GM08714 (cell line): ENCODE measurements around the gene AKT1.
A peak's percentile ranks its signal among the peaks of the same experiment; 100 is the strongest.

Experiments used
- H3K4me3 ChIP-seq: fragments of 200-500 bp; sonication (Bioruptor generic); 2 replicates; pipeline ENCODE4 v1.5.1; 2014; ENCODE audit warnings: mild to moderate bottlenecking, low read length, inconsistent platforms
- ZNF274 ChIP-seq: IDR thresholded peaks from 2 replicates; pipeline ENCODE4 v1.6.1; 2012; ENCODE audit warnings: mild to moderate bottlenecking, low read depth, low read length

AKT1 gene

GRCh38 chr14:104799244-104800014 lies 3.9 kb upstream of the AKT1 start:
- no peak overlapping the region for H3K4me3 ChIP-seq
- TF ChIP-seq ZNF274: no peak

GRCh38 chr14:104798300-104799243 lies 3.0 kb upstream of the AKT1 start:
- no peak for TF ChIP-seq ZNF274
- no peak overlapping the region for H3K4me3 ChIP-seq

- TF ChIP-seq ZNF274: no peak
- H3K4me3 ChIP-seq: no peak overlapping the region
Observed at GRCh38 chr14:104797115-104798044, 1.8 kb upstream of the AKT1 start.

- no peak for TF ChIP-seq ZNF274
- no peak overlapping the region for H3K4me3 ChIP-seq
Observed at GRCh38 chr14:104796687-104797081, 1.1 kb upstream of the AKT1 start.

- H3K4me3 ChIP-seq: peak overlapping the region; percentile 36; the same call in 1 of the 2 replicates
- TF ChIP-seq ZNF274: no peak
Observed at GRCh38 chr14:104795781-104796686, 486 bp upstream of the AKT1 start.

GRCh38 chr14:104794631-104794992 lies 936 bp downstream of the AKT1 start:
- H3K4me3 ChIP-seq: peak overlapping the region; percentile 59
- TF ChIP-seq ZNF274: no peak

DNA sequence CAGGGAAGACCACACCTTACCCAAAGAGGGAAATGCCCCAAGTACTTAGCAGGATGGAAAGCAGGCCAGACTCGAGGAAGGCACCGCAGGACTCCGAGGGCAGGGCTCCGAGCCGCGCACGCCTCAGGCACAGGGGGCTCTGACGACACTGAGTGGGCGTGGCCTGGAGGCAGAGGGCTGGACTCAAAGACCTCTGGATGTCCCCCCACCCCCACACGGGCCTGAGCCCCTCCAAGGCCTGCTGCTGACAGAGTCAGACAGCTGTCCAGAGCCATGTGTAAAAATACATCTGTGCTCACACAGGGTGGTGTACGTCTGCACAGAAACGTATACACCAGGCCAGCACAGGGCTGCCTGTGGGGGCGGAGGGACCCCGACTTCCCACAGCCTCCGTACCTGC lies 1.4 kb downstream of the AKT1 start:
- TF ChIP-seq ZNF274: no peak

GRCh38 chr14:104793703-104793959 lies 1.9 kb downstream of the AKT1 start:
- no peak for TF ChIP-seq ZNF274
- H3K4me3 ChIP-seq: peak overlapping the region; percentile 59; the same call in 1 of the 2 replicates

More for the DNA sequence above, 1.4 kb downstream of the AKT1 start:
- H3K4me3 ChIP-seq: peak overlapping the region; percentile 59; the same call in 1 of the 2 replicates

DNA sequence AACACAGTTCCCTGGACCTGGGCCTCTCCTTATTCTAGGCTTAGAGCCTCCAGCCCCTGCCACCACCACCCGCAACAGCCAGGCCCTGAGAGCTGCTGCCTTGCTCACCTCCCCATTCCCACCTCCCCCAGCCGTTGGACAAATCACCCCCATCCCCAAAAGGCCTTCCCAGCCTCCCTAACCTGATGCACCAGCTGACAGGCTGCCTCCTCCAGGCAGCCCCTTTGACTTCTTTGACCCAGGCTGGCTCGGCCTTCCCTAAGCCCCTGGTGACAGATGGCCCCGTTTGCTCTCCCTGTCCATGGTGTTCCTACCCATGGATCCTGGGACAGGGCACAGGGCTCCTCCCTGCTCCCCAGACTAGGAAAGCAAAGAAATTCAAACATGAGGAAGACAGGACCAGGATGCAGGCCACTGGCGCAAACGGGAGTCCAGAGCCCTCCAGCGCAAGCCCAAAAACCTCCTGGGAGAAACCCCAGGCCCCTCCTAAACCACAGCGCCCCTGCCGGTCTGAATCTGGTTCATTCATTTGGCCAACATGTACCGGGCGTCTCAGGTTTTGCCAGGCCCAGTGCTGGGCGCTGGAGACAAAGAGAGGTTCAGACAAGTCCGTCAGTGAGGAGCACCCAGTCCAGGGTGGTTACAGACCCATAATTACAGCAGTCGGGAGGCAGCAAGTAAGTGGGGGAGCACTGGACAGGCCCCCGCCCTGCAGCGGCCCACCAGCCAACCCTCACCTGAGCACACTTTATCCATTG lies 2.4 kb downstream of the AKT1 start:
- no peak overlapping the region for H3K4me3 ChIP-seq
- no peak for TF ChIP-seq ZNF274

DNA sequence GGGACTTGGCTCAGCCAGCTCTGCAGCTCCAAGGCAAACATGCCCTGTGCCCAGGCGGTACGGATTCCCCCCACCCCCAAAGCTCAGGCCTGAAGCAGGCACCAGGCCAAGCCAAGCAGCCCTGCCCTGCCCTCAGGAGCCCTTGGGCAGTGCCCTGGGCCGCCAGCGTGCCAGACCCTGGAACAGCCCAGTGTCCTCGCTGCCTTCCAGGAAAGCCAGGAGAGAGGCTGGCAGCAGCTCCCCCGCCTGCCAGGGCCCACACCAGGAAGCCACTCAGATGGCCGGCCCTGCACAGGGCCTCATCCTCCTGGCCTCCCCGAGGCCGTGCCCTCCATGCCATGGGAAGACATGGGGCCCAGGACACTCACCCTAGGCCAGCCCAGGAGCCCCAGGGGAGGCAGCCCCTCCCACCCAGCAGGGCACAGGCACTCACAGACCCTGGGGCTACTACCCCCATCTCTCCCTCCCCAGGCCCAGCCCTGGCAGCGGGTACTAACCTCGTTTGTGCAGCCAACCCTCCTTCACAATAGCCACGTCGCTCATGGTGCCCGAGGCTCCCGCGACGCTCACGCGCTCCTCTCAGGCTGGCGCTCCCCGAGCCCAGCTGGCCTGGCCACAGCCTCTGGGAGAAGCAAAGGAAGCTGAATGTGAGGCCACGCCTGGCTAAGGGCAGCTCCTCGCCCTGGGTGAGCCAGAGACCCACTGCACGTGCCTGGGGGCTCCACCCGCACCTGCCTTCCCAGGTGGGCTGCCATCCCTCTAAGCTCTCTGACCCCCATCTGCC lies 3.3 kb downstream of the AKT1 start:
- H3K4me3 ChIP-seq: no peak overlapping the region
- TF ChIP-seq ZNF274: no peak

- TF ChIP-seq ZNF274: no peak
- no peak overlapping the region for H3K4me3 ChIP-seq
Observed at GRCh38 chr14:104791425-104791824, 4.1 kb downstream of the AKT1 start.
